ENCODE measurements around the gene DEF6.
A peak's percentile ranks its signal among the peaks of the same experiment; 100 is the strongest.

GRCh38 chr6:35258858-35259193 lies 38.8 kb upstream of the DEF6 start:
- TF ChIP-seq EZH2phosphoT487 (IDR thresholded peaks at IDR 0.05; ENCODE audit: borderline replicate concordance) = no peak
- TF ChIP-seq CTCF (conservative IDR thresholded peaks at IDR 0.05; ENCODE audit: low read length) = 0 out of 2 replicates have a peak, but pooled peaks have one; percentile 20

All from Loucy (cell line).